GM19455 (cell line): ENCODE data around the gene PDK2.
A peak's percentile ranks its signal among the peaks of the same experiment; 100 is the strongest.

Experiments used
- ATAC-seq: cut with Tn5 transposase; IDR thresholded peaks from one replicate; pipeline ENCODE4 v1.9.1; 2021; ENCODE audit not compliant: unreplicated experiment

The PDK2 gene

GRCh38 chr17:50094753-50095619, at the start of gene PDK2:
Gene PDK2 (plus strand): TSS chr17:50095351. CDS start chr17:50095436, 85 bp downstream.
- ATAC-seq, result peak; percentile 89

- ATAC-seq, result no peak
Measured at GRCh38 chr17:50046179-50046578, 49.0 kb upstream of the PDK2 start.

- no peak for ATAC-seq
Measured at GRCh38 chr17:50046667-50047066, 48.5 kb upstream of the PDK2 start.

- no peak for ATAC-seq
Measured at GRCh38 chr17:50047083-50047482, 48.1 kb upstream of the PDK2 start.

- no peak for ATAC-seq
Measured at GRCh38 chr17:50047488-50048126, 47.5 kb upstream of the PDK2 start.

- no peak for ATAC-seq
Measured at GRCh38 chr17:50048146-50048720, 46.9 kb upstream of the PDK2 start.

- ATAC-seq, result no peak
Measured at GRCh38 chr17:50048988-50049387, 46.2 kb upstream of the PDK2 start.

GRCh38 chr17:50049636-50050035, 45.5 kb upstream of the PDK2 start:
- no peak for ATAC-seq

- ATAC-seq, result no peak
Measured at GRCh38 chr17:50050431-50051032, 44.6 kb upstream of the PDK2 start.

GRCh38 chr17:50051082-50051576, 44.0 kb upstream of the PDK2 start:
- no peak for ATAC-seq

- no peak for ATAC-seq
Measured at GRCh38 chr17:50051606-50052005, 43.5 kb upstream of the PDK2 start.

GRCh38 chr17:50052241-50052796, 42.8 kb upstream of the PDK2 start:
- no peak for ATAC-seq

GRCh38 chr17:50052822-50053653, 42.1 kb upstream of the PDK2 start:
- ATAC-seq, result no peak

- no peak for ATAC-seq
Measured at GRCh38 chr17:50053654-50053960, 41.5 kb upstream of the PDK2 start.

- ATAC-seq, result no peak
Measured at GRCh38 chr17:50055055-50055425, 40.1 kb upstream of the PDK2 start.

GRCh38 chr17:50055426-50056216, 39.5 kb upstream of the PDK2 start, which contains the start of gene ITGA3:
Gene ITGA3 (plus strand): TSS chr17:50056110. CDS start chr17:50056440, 330 bp downstream.
- peak; percentile 51 for ATAC-seq

GRCh38 chr17:50056217-50056960, 38.8 kb upstream of the PDK2 start:
- ATAC-seq, result peak; percentile 68

GRCh38 chr17:50056961-50057330, 38.2 kb upstream of the PDK2 start:
- no peak for ATAC-seq

GRCh38 chr17:50057521-50057991, 37.6 kb upstream of the PDK2 start:
- no peak for ATAC-seq
